ENCODE measurements around the gene PAX3. TPM values are rescaled to one million over a fixed set of nuclear protein-coding genes. Genes with fewer than 3 reads are reported as not detected.

PAX3 gene
- total RNA-seq, 1 donor from 2014 or later, result not detected

- no peak for DNase-seq (ENCODE audit: low spot score)
- H3K27ac Mint-ChIP-seq, result no peak overlapping the region
- no peaks in the 10 kb centered on the region for H3K9me3 Mint-ChIP-seq
- peaks cover 9% of the 10 kb centered on the region for H3K27me3 Mint-ChIP-seq (ENCODE audit: low read depth)
- no peak overlapping the region for H3K4me3 Mint-ChIP-seq (ENCODE audit: low read depth)
- no peaks in the 10 kb centered on the region for H3K4me1 Mint-ChIP-seq (ENCODE audit: low read depth)
- intact Hi-C loops (cut with micrococcal nuclease), result no loop called here
- no peaks in the 10 kb centered on the region for H3K36me3 Mint-ChIP-seq (ENCODE audit: low read depth)
Observed at GRCh38 chr2:222269132-222269531, 29.7 kb downstream of the PAX3 start.

- H3K4me1 Mint-ChIP-seq (ENCODE audit: low read depth), result no peaks in the 10 kb centered on the region
- H3K27ac Mint-ChIP-seq, result no peak overlapping the region
- H3K27me3 Mint-ChIP-seq (ENCODE audit: low read depth), result peaks cover 9% of the 10 kb centered on the region
- no peaks in the 10 kb centered on the region for H3K9me3 Mint-ChIP-seq
- H3K36me3 Mint-ChIP-seq (ENCODE audit: low read depth), result no peaks in the 10 kb centered on the region
- no peak for DNase-seq (ENCODE audit: low spot score)
- intact Hi-C loops (cut with micrococcal nuclease), result no loop called here
- no peak overlapping the region for H3K4me3 Mint-ChIP-seq (ENCODE audit: low read depth)
Observed at GRCh38 chr2:222268311-222268990, 30.3 kb downstream of the PAX3 start.

- H3K9me3 Mint-ChIP-seq, result no peaks in the 10 kb centered on the region
- H3K4me3 Mint-ChIP-seq (ENCODE audit: low read depth), result no peak overlapping the region
- H3K36me3 Mint-ChIP-seq (ENCODE audit: low read depth), result no peaks in the 10 kb centered on the region
- no peaks in the 10 kb centered on the region for H3K4me1 Mint-ChIP-seq (ENCODE audit: low read depth)
- no peak overlapping the region for H3K27ac Mint-ChIP-seq
- DNase-seq (ENCODE audit: low spot score), result no peak
- peaks cover 2% of the 10 kb centered on the region for H3K27me3 Mint-ChIP-seq (ENCODE audit: low read depth)
- intact Hi-C loops (cut with micrococcal nuclease), result no loop called here
Observed at GRCh38 chr2:222264791-222265320, 33.9 kb downstream of the PAX3 start.

GRCh38 chr2:222261504-222261903, 37.3 kb downstream of the PAX3 start:
- no peaks in the 10 kb centered on the region for H3K9me3 Mint-ChIP-seq

GRCh38 chr2:222257645-222258044, 41.2 kb downstream of the PAX3 start:
- no peaks in the 10 kb centered on the region for H3K9me3 Mint-ChIP-seq
- no peak overlapping the region for H3K27ac Mint-ChIP-seq
- no peak overlapping the region for H3K4me3 Mint-ChIP-seq (ENCODE audit: low read depth)
- no peak for DNase-seq (ENCODE audit: low spot score)
- intact Hi-C loops (cut with micrococcal nuclease), result no loop called here
- peaks cover 4% of the 10 kb centered on the region for H3K27me3 Mint-ChIP-seq (ENCODE audit: low read depth)
- H3K36me3 Mint-ChIP-seq (ENCODE audit: low read depth), result no peaks in the 10 kb centered on the region
- no peaks in the 10 kb centered on the region for H3K4me1 Mint-ChIP-seq (ENCODE audit: low read depth)

More at GRCh38 chr2:222261504-222261903, 37.3 kb downstream of the PAX3 start:
- Mint-ChIP-seq H3K4me1 (ENCODE audit: low read depth) (no peaks in the 10 kb centered on the region), H3K4me3 (ENCODE audit: low read depth) (no peak overlapping the region), H3K27ac (no peak overlapping the region), H3K27me3 (ENCODE audit: low read depth) (no peaks in the 10 kb centered on the region), H3K36me3 (ENCODE audit: low read depth) (no peaks in the 10 kb centered on the region)
- intact Hi-C loops (cut with micrococcal nuclease), result no loop called here
- no peak for DNase-seq (ENCODE audit: low spot score)

- intact Hi-C loops (cut with micrococcal nuclease), result no loop called here
- H3K4me1 Mint-ChIP-seq (ENCODE audit: low read depth), result no peaks in the 10 kb centered on the region
- H3K27ac Mint-ChIP-seq, result no peak overlapping the region
- no peaks in the 10 kb centered on the region for H3K36me3 Mint-ChIP-seq (ENCODE audit: low read depth)
- H3K4me3 Mint-ChIP-seq (ENCODE audit: low read depth), result no peak overlapping the region
- no peaks in the 10 kb centered on the region for H3K9me3 Mint-ChIP-seq
- DNase-seq (ENCODE audit: low spot score), result no peak
- peaks cover 4% of the 10 kb centered on the region for H3K27me3 Mint-ChIP-seq (ENCODE audit: low read depth)
Observed at GRCh38 chr2:222256250-222256649, 42.5 kb downstream of the PAX3 start.

GRCh38 chr2:222255090-222255489, 43.7 kb downstream of the PAX3 start:
- intact Hi-C loops (cut with micrococcal nuclease), result no loop called here
- no peaks in the 10 kb centered on the region for H3K36me3 Mint-ChIP-seq (ENCODE audit: low read depth)
- H3K27ac Mint-ChIP-seq, result no peak overlapping the region
- peaks cover 4% of the 10 kb centered on the region for H3K27me3 Mint-ChIP-seq (ENCODE audit: low read depth)
- no peaks in the 10 kb centered on the region for H3K4me1 Mint-ChIP-seq (ENCODE audit: low read depth)
- DNase-seq (ENCODE audit: low spot score), result no peak
- H3K4me3 Mint-ChIP-seq (ENCODE audit: low read depth), result no peak overlapping the region
- H3K9me3 Mint-ChIP-seq, result no peaks in the 10 kb centered on the region

- no peak overlapping the region for H3K27ac Mint-ChIP-seq
- no peaks in the 10 kb centered on the region for H3K27me3 Mint-ChIP-seq (ENCODE audit: low read depth)
- no peak overlapping the region for H3K4me3 Mint-ChIP-seq (ENCODE audit: low read depth)
- no peaks in the 10 kb centered on the region for H3K36me3 Mint-ChIP-seq (ENCODE audit: low read depth)
- H3K9me3 Mint-ChIP-seq, result no peaks in the 10 kb centered on the region
- intact Hi-C loops (cut with micrococcal nuclease), result no loop called here
- DNase-seq (ENCODE audit: low spot score), result no peak
- no peaks in the 10 kb centered on the region for H3K4me1 Mint-ChIP-seq (ENCODE audit: low read depth)
Observed at GRCh38 chr2:222250313-222250712, 48.5 kb downstream of the PAX3 start.

GRCh38 chr2:222249444-222249843, 49.4 kb downstream of the PAX3 start:
- no peaks in the 10 kb centered on the region for H3K27me3 Mint-ChIP-seq (ENCODE audit: low read depth)
- H3K4me1 Mint-ChIP-seq (ENCODE audit: low read depth), result no peaks in the 10 kb centered on the region
- H3K36me3 Mint-ChIP-seq (ENCODE audit: low read depth), result no peaks in the 10 kb centered on the region
- no peak overlapping the region for H3K4me3 Mint-ChIP-seq (ENCODE audit: low read depth)
- H3K27ac Mint-ChIP-seq, result no peak overlapping the region
- intact Hi-C loops (cut with micrococcal nuclease), result no loop called here
- no peaks in the 10 kb centered on the region for H3K9me3 Mint-ChIP-seq
- no peak for DNase-seq (ENCODE audit: low spot score)

GRCh38 chr2:222248818-222249217, 50.0 kb downstream of the PAX3 start:
- DNase-seq (ENCODE audit: low spot score), result no peak
- no peaks in the 10 kb centered on the region for H3K36me3 Mint-ChIP-seq (ENCODE audit: low read depth)
- no peak overlapping the region for H3K4me3 Mint-ChIP-seq (ENCODE audit: low read depth)
- intact Hi-C loops (cut with micrococcal nuclease), result no loop called here
- H3K9me3 Mint-ChIP-seq, result no peaks in the 10 kb centered on the region
- H3K4me1 Mint-ChIP-seq (ENCODE audit: low read depth), result no peaks in the 10 kb centered on the region
- H3K27me3 Mint-ChIP-seq (ENCODE audit: low read depth), result peaks cover 2% of the 10 kb centered on the region
- no peak overlapping the region for H3K27ac Mint-ChIP-seq

- no peak for DNase-seq (ENCODE audit: low spot score)
- Mint-ChIP-seq H3K9me3 (no peaks in the 10 kb centered on the region), H3K4me1 (ENCODE audit: low read depth) (no peaks in the 10 kb centered on the region), H3K27ac (no peak overlapping the region), H3K27me3 (ENCODE audit: low read depth) (peaks cover 5% of the 10 kb centered on the region), H3K36me3 (ENCODE audit: low read depth) (no peaks in the 10 kb centered on the region), H3K4me3 (ENCODE audit: low read depth) (no peak overlapping the region)
- intact Hi-C loops (cut with micrococcal nuclease), result no loop called here
Observed at GRCh38 chr2:222248256-222248655, 50.5 kb downstream of the PAX3 start.

- peaks cover 2% of the 10 kb centered on the region for H3K4me1 Mint-ChIP-seq (ENCODE audit: low read depth)
- no peaks in the 10 kb centered on the region for H3K36me3 Mint-ChIP-seq (ENCODE audit: low read depth)
- H3K9me3 Mint-ChIP-seq, result no peaks in the 10 kb centered on the region
- no peak overlapping the region for H3K27ac Mint-ChIP-seq
- DNase-seq (ENCODE audit: low spot score), result no peak
- no peak overlapping the region for H3K4me3 Mint-ChIP-seq (ENCODE audit: low read depth)
- intact Hi-C loops (cut with micrococcal nuclease), result loop anchor here (5.0 kb wide), 1 partner anchor 60 kb away; no protein-coding TSS in a partner anchor
- peaks cover 45% of the 10 kb centered on the region for H3K27me3 Mint-ChIP-seq (ENCODE audit: low read depth)
Observed at GRCh38 chr2:222242532-222242931, 56.3 kb downstream of the PAX3 start.

- Mint-ChIP-seq H3K27me3 (ENCODE audit: low read depth) (peaks cover 45% of the 10 kb centered on the region), H3K9me3 (no peaks in the 10 kb centered on the region), H3K4me1 (ENCODE audit: low read depth) (peaks cover 2% of the 10 kb centered on the region), H3K27ac (no peak overlapping the region), H3K36me3 (ENCODE audit: low read depth) (no peaks in the 10 kb centered on the region), H3K4me3 (ENCODE audit: low read depth) (no peak overlapping the region)
- DNase-seq (ENCODE audit: low spot score), result no peak
- intact Hi-C loops (cut with micrococcal nuclease), result loop anchor here (5.0 kb wide), 1 partner anchor 61 kb away; no protein-coding TSS in a partner anchor
Observed at GRCh38 chr2:222241128-222241870, 57.5 kb downstream of the PAX3 start.

All from activated T-helper 2 cell treated with anti-CD3 and anti-CD28 coated beads, Interferon-gamma antibody, Interleukin-2, Interleukin-4, amounts not matched to agents 10 μg/mL and 5 μg/mL and 100 μg/mL, durations not matched to agents 14 hours and 24 hours and 36 hours (primary cell).